Endothelial cell of umbilical vein (primary cell): ENCODE measurements around the gene DGKD. TPM values are rescaled to one million over a fixed set of nuclear protein-coding genes. Genes with fewer than 3 reads are reported as not detected.

Experiments used
- BruUV-seq: library from RNA; stranded (reverse); fragments of 400-500 nt; replicated peaks from 2 replicates; lab custom pipeline; 2021; lab: Mats Ljungman, UMichigan
- CTCF ChIA-PET: fragments of 300-600, 350-600 bp; sonication (Branson Sonifier 250); formaldehyde crosslinking; loops from one replicate; lab custom pipeline; 2021; ENCODE audit warnings: antibody characterized with exemption, inconsistent platforms; lab: Charles Lee
- POLR2A ChIA-PET: fragments of 300-600, 350-600 bp; sonication (Branson Sonifier 250); formaldehyde crosslinking; loops from one replicate; lab custom pipeline; 2021; ENCODE audit warnings: antibody characterized with exemption, inconsistent platforms; lab: Charles Lee
- DNase-seq: peaks from one replicate; pipeline ENCODE4 v3.0.0-alpha.2; 2011; ENCODE audit warnings: low read depth, low spot score
- FAIRE-seq: peaks from 2 replicates; lab custom pipeline; 2011; peaks lifted over from hg19 to GRCh38; lab: Jason Lieb, UNC
- H2AFZ ChIP-seq: 2 replicates; pipeline ENCODE4 v1.6.0; 2012; ENCODE audit warnings: low read depth, low read length, control low read depth, inconsistent platforms
- H3K27ac ChIP-seq: 2 replicates; pipeline ENCODE4 v1.5.1; 2011; ENCODE audit warnings: low read depth, mild to moderate bottlenecking, control low read depth, low read length, moderate library complexity; ENCODE audit not compliant: insufficient read depth
- H3K27me3 ChIP-seq, 2 experiments: 2 replicates each; pipeline versions ENCODE4 v1.6.0 to v1.6.1; 2011; ENCODE audit warnings: low read length in 2 of 2, mixed read lengths in 1 of 2; ENCODE audit not compliant: control insufficient read depth in 2 of 2, insufficient read depth in 2 of 2
- H3K36me3 ChIP-seq, 2 experiments: 2 replicates in 1 of 2; 3 replicates in 1 of 2; pipeline ENCODE4 v1.5.1; 2011; ENCODE audit warnings: low read length in 2 of 2, mild to moderate bottlenecking in 1 of 2, moderate library complexity in 1 of 2; ENCODE audit not compliant: control insufficient read depth in 2 of 2, insufficient read depth in 2 of 2; ENCODE audit errors: extremely low read depth in 1 of 2
- H3K4me1 ChIP-seq: 3 replicates; pipeline ENCODE4 v1.5.1; 2011; ENCODE audit warnings: mild to moderate bottlenecking, low read length; ENCODE audit not compliant: control insufficient read depth, insufficient read depth; ENCODE audit errors: extremely low read depth
- H3K4me2 ChIP-seq: 2 replicates; pipeline ENCODE4 v1.6.1; 2011; ENCODE audit warnings: low read length, control low read depth, mixed read lengths; ENCODE audit not compliant: insufficient read depth
- H3K4me3 ChIP-seq, 3 experiments: fragments of 200-600 bp in 1 of 3; sonication (generic), shearing (Covaris generic) in 1 of 3; replicated peaks in 1 of 3; 2 replicates each; pipeline ENCODE4 v1.5.1; 2011 to 2016; ENCODE audit warnings: control low read depth in 3 of 3, low read length in 3 of 3, mild to moderate bottlenecking in 2 of 3, inconsistent platforms in 1 of 3, low read depth in 1 of 3, moderate library complexity in 1 of 3; ENCODE audit not compliant: insufficient read depth in 1 of 3
- H3K79me2 ChIP-seq: 2 replicates; pipeline ENCODE4 v1.6.0; 2012; ENCODE audit warnings: low read length, inconsistent platforms; ENCODE audit not compliant: control insufficient read depth, insufficient read depth
- H3K9ac ChIP-seq: replicated peaks from 2 replicates; pipeline ENCODE3; 2011; ENCODE audit warnings: low read length, control low read depth; ENCODE audit not compliant: insufficient read depth; ENCODE audit errors: extremely low read depth
- H3K9me1 ChIP-seq: replicated peaks from 3 replicates; pipeline ENCODE4 v1.6.0; 2011; ENCODE audit warnings: mild to moderate bottlenecking, low read length; ENCODE audit not compliant: control insufficient read depth, insufficient read depth; ENCODE audit errors: extremely low read depth
- H3K9me3 ChIP-seq: replicated peaks from 2 replicates; pipeline ENCODE4 v1.5.1; 2012; ENCODE audit warnings: low read length, inconsistent platforms; ENCODE audit not compliant: control insufficient read depth, insufficient read depth
- H4K20me1 ChIP-seq: replicated peaks from 2 replicates; pipeline ENCODE3; 2011; ENCODE audit warnings: mild to moderate bottlenecking, low read length; ENCODE audit not compliant: control insufficient read depth, insufficient read depth; ENCODE audit errors: extremely low read depth
- CTCF ChIP-seq, 2 donors: IDR thresholded peaks; 1 replicate in 1 of 2; 2 replicates in 1 of 2; pipeline ENCODE4 v1.5.1; 2011; ENCODE audit warnings: low read length in 2 of 2, mild to moderate bottlenecking in 2 of 2, moderate library complexity in 2 of 2, control low read depth in 1 of 2, inconsistent platforms in 1 of 2, low read depth in 1 of 2; ENCODE audit not compliant: insufficient read depth in 1 of 2; ENCODE audit errors: extremely low read depth in 1 of 2
- FOS ChIP-seq: IDR thresholded peaks from 2 replicates; pipeline ENCODE4 v1.6.1; 2011; ENCODE audit warnings: mild to moderate bottlenecking, low read length, moderate library complexity, borderline replicate concordance; ENCODE audit not compliant: insufficient read depth
- GATA2 ChIP-seq: IDR thresholded peaks from 2 replicates; pipeline ENCODE4 v1.7.0; 2011; ENCODE audit warnings: low read depth, mild to moderate bottlenecking, moderate library complexity, mixed read lengths, low read length; ENCODE audit not compliant: insufficient read length, insufficient read depth
- POLR2A ChIP-seq: IDR thresholded peaks from 2 replicates; pipeline ENCODE4 v1.6.1; 2012; ENCODE audit warnings: low read depth, mild to moderate bottlenecking, control low read depth, low read length
- POLR2AphosphoS5 ChIP-seq: IDR thresholded peaks from 2 replicates; pipeline ENCODE4 v1.6.1; 2012; ENCODE audit warnings: low read depth, mild to moderate bottlenecking, control low read depth, low read length, moderate library complexity; ENCODE audit not compliant: insufficient read depth
- dilution Hi-C: fragments of 300-500 bp; cut with MboI; formaldehyde crosslinking; loops from one replicate; pipeline ENCODE4 v1.15.0; 2019; ENCODE audit warnings: low sequenced_read_pairs; ENCODE audit not compliant: extremely low pct_ligation_motif_present
- intact Hi-C: fragments of 100-400 bp; cut with micrococcal nuclease; formaldehyde crosslinking; loops from one replicate; pipeline ENCODE4 v1.10.0; 2022
- polyA plus RNA-seq, 4 experiments: library from polyadenylated mRNA; depleted of rRNA in 3 of 4; stranded (reverse) in 3 of 4; unstranded in 1 of 4; fragments of >200 nt; gene quantifications; 2 replicates each; pipeline versions ENCODE4 v1.2.1 to v1.2.3, GENCODE V29; 2011 to 2012; ENCODE audit warnings: missing spikeins in 1 of 4
- total RNA-seq: library from RNA; stranded (reverse); gene quantifications from 2 replicates; pipeline ENCODE4 v1.2.3, GENCODE V29; 2021

Gene DGKD
- total and polyA plus RNA-seq, 2 donors (not counting 3 experiments of a cell fraction or from before 2014, with no cell fraction given) = 10.8 to 36.6 TPM

- dilution Hi-C loops = no loop called here
These were observed 115.1 kb downstream of the DGKD start for GRCh38 chr2:233469261-233470010.

More at GRCh38 chr2:233469261-233470010, 115.1 kb downstream of the DGKD start:
- Histone ChIP-seq H3K9me3 (no peaks in the 10 kb centered on the region), H3K36me3 (peaks cover 0 to 8% of the 10 kb centered on the region in 2 experiments), H4K20me1 (no peaks in the 10 kb centered on the region), H3K4me3 (no peak overlapping the region), H3K4me2 (no peak overlapping the region), H3K4me1 (no peaks in the 10 kb centered on the region), H3K27ac (no peak overlapping the region), H3K79me2 (no peaks in the 10 kb centered on the region), H3K27me3 (no peaks in the 10 kb centered on the region), H3K9ac (no peak overlapping the region), H3K9me1 (no peaks in the 10 kb centered on the region), H2AFZ (no peak overlapping the region)
- no peak for TF ChIP-seq POLR2A
- no peak for TF ChIP-seq CTCF (IDR thresholded peaks at IDR 0.05; ENCODE audit: extremely low read depth in 1 of 2, insufficient read depth in 1 of 2, low read depth in 1 of 2, low read length in 2 of 2)
- TF ChIP-seq GATA2 = no peak
- TF ChIP-seq POLR2AphosphoS5 = no peak
- no peak for TF ChIP-seq FOS
- ChIA-PET CTCF (no interaction called here), POLR2A (no interaction called here)
- no TSS peak for BruUV-seq
- FAIRE-seq (no peak), DNase-seq (no peak)
- intact Hi-C loops = no loop called here
